DND-41 (cell line): ENCODE measurements around the gene EDIL3.

Source experiments
- CTCF ChIP-seq: IDR thresholded peaks from 2 replicates; pipeline ENCODE4 v1.5.1; 2012; ENCODE audit warnings: borderline replicate concordance, low read length, moderate library complexity, mild to moderate bottlenecking; ENCODE audit not compliant: poor library complexity, severe bottlenecking; ENCODE audit errors: extremely low read depth
- EZH2 ChIP-seq: IDR thresholded peaks from 3 replicates; pipeline ENCODE4 v1.6.1; 2012; ENCODE audit warnings: borderline replicate concordance, low read depth, mild to moderate bottlenecking, moderate library complexity, low read length, inconsistent platforms; ENCODE audit not compliant: severe bottlenecking

GRCh38 chr5:84125216-84125615, 259.5 kb downstream of the EDIL3 start:
- TF ChIP-seq EZH2 (no peak), CTCF (no peak)
